Lung microvascular endothelial cell (primary cell): ENCODE results near the gene NPY4R. TPM values are rescaled to one million over a fixed set of nuclear protein-coding genes. Genes with fewer than 3 reads are reported as not detected.
"Not testable (repeated sequence)": the region's sequence is repeated elsewhere in the genome, so short reads cannot be mapped to it uniquely, and the experiment has no call there.

Source experiments
- DNase-seq, 2 donors: peaks; one replicate each; pipeline versions ENCODE4 v3.0.0 to v3.0.0-alpha.2; 2010; ENCODE audit warnings: low read depth in 2 of 2
- total RNA-seq: library from RNA; depleted of rRNA; stranded (reverse); fragments of >200 nt; gene quantifications from 2 replicates; pipeline ENCODE4 v1.2.1, GENCODE V29; 2014

The NPY4R gene
- total RNA-seq, 1 donor from 2014 or later = not detected

DNA sequence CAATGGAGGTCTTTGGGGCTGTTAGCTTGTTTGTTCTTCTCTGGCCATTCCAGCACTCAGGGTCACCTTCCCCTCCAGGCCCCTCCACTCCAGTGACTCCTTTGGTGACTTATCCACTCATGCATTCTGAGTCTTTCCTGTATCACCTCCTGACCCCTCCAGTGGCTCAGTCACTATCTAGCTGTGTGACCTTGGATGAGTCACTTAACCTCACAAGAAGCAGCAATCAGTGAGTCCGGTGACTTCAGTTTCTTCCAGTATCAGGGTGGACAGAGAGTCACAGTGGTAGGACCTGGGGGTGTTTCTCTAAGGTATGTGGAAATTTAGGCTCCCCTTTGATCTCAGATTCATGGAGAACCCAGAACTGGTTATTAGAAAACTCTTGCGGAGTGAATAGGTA, 9.8 kb downstream of the NPY4R start:
- DNase-seq = not testable (repeated sequence)

DNA sequence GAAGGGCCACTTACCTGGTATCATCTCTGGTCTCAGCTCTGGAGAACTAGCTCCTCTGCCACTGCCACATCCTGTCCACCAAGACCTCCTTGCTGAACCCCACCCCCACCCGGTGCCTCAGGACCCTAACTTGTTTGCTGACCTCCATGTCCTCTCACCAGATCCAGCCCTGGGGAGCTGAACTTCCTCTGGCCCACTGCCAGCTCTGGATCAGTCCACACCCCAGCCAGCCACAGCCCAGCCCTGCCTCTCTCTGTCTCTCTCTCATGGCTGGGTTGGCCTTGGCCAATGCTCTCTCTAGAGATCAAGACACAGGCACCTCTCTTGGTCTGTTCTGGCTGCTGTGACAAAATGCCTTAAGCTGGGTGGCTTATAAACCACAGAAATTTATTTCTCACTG, 14.4 kb downstream of the NPY4R start:
- DNase-seq = not testable (repeated sequence)

GRCh38 chr10:46450829-46451228, 14.9 kb downstream of the NPY4R start:
- DNase-seq = not testable (repeated sequence)

DNA sequence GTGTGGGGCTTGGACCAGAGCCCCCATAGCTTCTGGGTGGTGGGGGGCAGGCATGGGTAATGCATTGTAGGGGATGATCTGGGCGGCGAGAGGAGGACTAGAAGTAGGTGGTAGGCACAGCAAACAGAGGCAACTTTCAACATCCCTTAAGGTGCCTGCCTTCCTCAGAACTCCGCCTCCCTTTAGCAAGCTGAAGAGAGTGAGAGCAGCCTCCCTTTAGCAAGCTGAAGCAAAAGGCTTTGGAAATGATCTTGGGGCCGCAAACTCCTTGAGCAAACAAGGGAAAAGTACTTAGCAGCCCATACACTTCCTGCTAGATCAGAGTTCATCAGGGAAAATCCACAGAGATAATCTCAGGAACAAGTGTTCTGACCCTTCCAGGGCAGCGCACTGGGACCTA, 18.3 kb downstream of the NPY4R start:
- not testable (repeated sequence) for DNase-seq

DNA sequence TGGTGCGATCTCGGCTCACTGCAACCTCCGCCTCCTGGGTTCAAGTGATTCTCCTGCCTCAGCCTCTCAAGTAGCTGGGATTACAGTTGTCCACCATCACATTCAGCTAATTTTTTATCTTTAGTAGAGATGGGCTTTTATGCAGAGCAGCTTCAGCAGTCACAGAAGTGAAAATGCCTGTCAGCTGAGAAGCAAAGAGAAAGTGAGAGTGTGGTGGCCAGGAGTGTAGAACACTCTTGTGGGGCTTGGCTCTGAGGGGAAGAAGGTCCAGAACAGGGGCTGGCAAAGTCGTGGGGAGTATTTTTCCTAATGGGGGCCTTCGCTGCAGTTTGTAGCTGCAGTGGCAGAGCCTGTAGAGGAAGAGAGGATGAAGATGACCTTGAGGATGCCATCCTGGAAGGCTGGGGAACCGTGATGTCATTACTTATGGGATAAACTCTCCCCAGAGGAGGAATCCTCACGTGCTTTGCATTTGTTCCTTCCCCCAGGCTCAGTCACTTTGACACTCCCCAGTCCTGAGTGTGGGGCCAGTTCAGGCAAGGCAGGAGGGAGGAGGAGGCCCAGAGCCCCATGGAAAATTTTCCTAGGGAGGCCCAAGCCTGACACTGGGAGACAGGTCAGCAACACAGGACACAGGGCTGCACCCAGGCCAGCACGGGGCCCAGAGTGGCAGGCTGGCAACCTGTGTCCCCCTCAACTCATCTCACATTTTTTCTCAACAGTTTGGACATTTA, 20.2 kb downstream of the NPY4R start:
- not testable (repeated sequence) for DNase-seq

GRCh38 chr10:46443422-46443821, 22.3 kb downstream of the NPY4R start:
- not testable (repeated sequence) for DNase-seq

- DNase-seq = not testable (repeated sequence)
Observed at GRCh38 chr10:46442706-46443275, 23.0 kb downstream of the NPY4R start.

- not testable (repeated sequence) for DNase-seq
Observed at GRCh38 chr10:46441837-46442278, 23.9 kb downstream of the NPY4R start.

DNA sequence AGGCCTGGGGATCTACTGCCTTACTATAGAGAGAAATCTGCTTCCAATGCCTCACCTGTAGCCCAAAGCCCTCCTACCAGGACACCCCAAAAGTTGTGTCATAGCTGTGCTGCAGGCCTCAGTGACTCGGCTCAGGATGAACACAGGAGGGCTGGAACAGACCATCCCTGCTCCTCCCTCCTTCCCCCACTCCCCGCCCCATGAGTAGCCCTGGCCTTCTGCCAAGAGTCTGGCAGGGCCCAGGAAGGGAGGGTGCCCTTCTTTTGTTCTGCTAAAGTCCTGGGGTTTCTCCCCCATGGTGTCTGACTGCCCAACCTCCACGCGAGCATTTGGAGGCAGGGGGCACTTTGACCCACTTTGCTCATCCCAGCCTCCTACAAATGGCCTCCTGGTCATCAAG, 24.8 kb downstream of the NPY4R start:
- not testable (repeated sequence) for DNase-seq

GRCh38 chr10:46423550-46423949, 42.2 kb downstream of the NPY4R start:
- DNase-seq = not testable (repeated sequence)

- not testable (repeated sequence) for DNase-seq
Observed at GRCh38 chr10:46419570-46420379, 46.0 kb downstream of the NPY4R start.

DNA sequence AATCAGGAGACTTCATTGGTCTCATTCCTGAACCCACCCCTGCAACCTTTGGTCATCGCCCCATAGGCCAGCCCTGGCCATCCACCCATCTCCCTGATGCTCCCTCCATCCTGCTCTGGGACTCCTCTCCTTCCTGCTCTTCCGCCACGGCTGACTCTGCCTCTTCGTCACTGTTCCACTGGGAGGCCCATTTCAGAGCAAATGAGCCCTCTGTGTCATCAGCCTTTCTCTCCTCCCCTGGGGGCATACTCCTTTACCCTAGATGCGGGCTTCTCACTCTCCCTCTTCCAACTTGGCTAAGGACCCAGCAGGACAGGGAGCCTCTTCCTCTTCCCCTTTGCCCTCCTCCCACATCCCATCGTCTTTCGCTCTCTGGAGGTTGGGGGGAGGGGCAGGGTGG, 47.5 kb downstream of the NPY4R start:
- DNase-seq = not testable (repeated sequence)

DNA sequence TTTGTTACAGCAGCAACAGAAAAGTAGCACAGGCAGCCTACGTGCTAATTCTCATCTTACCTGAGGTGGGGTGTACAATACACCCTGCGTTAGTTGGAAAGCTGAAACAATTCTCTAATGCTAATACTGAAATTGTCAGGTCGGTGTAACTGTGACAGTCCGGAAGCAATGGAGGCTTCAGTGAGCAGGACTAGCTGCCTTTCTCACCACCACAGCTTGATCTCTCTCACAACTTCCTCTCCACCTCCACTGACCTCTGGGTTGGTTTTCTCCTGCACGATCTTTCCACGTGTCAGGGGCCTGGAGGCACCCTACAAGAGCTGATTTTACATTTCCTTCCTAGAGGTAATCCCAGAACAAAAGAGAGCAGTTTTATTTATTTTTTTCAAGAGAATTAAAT, 50.5 kb downstream of the NPY4R start:
- DNase-seq = not testable (repeated sequence)

- DNase-seq = not testable (repeated sequence)
Observed at GRCh38 chr10:46412665-46413064, 53.1 kb downstream of the NPY4R start.

GRCh38 chr10:46411123-46411522, 54.6 kb downstream of the NPY4R start:
- not testable (repeated sequence) for DNase-seq

Other genes with a start within 250 kb of the NPY4R start
- not detected in 2 replicates for gene ANTXRL, start 179.0 kb downstream of the NPY4R start, total RNA-seq
- not detected in 2 replicates for gene ANXA8L1, start 90.2 kb downstream of the NPY4R start, total RNA-seq
- not detected in 2 replicates for gene GPRIN2, start 90.7 kb upstream of the NPY4R start, total RNA-seq
- 0.65 and 0.79 TPM in 2 replicates for gene SYT15, start 113.2 kb upstream of the NPY4R start, total RNA-seq